KG1 (cell line): ENCODE data around the gene GSTM2.
"Not testable (repeated sequence)": the region's sequence is repeated elsewhere in the genome, so short reads cannot be mapped to it uniquely, and the experiment has no call there.

Source experiments
- DNase-seq: peaks from one replicate; lab custom pipeline; 2025; lab: John Stamatoyannopoulos, UW

Gene GSTM2

DNA sequence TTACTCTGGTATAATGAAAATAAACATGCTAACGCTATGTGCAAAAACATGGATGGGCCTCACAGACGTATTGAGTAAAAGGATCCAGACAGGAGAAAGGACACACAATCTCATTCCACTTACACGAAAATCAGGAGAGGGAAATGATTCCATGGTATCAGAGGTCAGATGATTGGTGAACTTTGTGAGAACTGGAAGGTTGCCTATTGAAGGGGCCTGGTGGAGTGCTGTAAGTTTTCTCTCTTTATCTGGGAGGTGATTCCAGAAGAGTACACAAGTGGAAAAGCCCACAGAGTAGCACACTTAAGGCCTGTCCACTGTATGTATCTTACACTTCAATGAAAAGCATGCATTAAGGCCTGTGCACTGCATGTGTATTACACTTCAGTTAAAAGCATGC lies 9.6 kb downstream of the GSTM2 start:
- DNase-seq: no peak

DNA sequence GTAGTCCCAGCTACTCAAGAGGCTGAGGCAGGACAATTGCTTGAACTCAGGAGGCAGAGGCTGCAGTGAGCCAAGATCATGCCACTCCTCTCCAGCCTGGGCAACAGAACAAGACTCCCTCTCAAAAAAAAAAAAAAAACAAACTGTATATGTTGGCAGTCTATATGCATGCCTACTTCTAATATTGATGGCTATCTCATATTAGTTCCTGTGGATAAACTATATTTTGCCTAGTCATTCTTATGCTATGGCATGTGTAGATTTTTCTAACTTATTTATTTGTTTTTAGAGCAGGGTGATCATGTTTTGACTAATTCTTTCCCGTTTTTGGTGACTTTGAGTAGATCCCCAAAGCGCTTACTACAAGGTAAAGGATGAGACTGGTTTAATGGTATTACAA lies 10.8 kb downstream of the GSTM2 start:
- DNase-seq: not testable (repeated sequence)

DNA sequence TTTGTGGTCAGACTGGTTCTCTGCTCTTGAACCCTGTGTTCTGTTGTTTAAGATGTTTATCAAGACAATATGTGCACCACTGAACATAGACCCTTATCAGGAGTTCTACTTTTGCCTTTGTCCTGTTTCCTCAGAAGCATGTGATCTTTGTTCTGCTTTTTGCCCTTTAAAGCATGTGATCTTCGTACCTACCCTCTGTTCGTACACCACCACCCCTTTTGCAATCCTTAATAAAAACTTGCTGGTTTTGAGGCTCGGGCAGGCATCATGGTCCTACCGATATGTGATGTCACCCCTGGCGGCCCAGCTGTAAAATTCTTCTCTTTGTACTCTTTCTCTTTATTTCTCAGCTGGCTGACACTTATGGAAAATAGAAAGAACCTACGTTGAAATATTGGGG lies 16.9 kb downstream of the GSTM2 start:
- not testable (repeated sequence) for DNase-seq

DNA sequence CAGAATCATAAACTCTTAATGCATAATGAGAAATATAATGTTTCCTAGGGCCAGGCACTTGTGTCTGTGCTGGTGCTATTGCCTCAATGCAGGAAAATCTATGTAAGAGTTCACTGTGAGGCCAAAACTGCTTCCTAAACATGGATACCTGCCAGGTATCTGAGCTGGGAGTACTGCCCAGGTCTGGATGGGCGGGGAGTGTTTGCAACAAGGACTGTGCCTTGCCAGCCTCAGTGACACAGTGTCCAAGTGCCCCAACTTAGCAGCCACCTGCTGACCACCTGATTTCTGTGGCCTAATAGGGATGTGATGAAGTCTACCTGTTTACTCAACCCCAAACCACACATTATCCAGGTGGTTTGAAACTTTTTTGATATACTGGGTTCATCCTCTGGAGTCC lies 17.5 kb downstream of the GSTM2 start:
- not testable (repeated sequence) for DNase-seq

DNA sequence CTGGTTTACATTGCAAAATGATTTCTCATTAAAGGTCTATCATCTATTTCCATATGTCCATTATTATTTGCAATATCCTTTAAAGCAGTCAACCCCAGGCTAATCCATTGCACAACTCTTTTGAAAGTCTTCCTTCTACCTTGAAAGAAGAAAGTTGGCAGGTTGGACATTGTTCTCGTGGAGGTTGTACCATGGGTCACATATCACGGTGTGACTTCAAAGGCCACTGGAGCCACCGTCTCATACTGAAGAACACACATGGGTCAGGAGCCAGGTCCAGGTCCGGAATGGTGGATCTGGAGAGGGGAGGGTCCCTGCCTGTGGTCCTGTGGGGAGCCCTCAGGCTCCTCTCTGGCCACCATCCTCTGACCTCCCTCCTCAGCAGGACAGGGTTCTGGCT lies 18.0 kb downstream of the GSTM2 start:
- DNase-seq: not testable (repeated sequence)

DNA sequence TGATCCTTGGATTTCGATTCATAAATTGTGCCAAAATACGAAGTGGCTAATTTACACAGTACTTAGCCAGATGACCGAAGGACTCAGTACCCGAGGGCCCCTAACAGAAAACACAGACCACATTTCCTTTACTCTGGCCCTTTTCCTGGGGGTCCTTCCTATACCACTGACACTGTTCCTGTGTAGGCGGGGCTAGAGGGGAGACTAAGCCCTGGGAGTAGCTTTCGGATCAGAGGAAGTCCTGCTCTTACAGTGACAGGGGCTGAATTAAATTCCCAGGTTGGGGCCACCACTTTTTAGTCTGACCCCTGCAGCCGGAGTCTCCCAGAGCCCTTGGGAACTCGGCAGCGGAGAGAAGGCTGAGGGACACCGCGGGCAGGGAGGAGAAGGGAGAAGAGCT lies 19.3 kb downstream of the GSTM2 start:
- not testable (repeated sequence) for DNase-seq

DNA sequence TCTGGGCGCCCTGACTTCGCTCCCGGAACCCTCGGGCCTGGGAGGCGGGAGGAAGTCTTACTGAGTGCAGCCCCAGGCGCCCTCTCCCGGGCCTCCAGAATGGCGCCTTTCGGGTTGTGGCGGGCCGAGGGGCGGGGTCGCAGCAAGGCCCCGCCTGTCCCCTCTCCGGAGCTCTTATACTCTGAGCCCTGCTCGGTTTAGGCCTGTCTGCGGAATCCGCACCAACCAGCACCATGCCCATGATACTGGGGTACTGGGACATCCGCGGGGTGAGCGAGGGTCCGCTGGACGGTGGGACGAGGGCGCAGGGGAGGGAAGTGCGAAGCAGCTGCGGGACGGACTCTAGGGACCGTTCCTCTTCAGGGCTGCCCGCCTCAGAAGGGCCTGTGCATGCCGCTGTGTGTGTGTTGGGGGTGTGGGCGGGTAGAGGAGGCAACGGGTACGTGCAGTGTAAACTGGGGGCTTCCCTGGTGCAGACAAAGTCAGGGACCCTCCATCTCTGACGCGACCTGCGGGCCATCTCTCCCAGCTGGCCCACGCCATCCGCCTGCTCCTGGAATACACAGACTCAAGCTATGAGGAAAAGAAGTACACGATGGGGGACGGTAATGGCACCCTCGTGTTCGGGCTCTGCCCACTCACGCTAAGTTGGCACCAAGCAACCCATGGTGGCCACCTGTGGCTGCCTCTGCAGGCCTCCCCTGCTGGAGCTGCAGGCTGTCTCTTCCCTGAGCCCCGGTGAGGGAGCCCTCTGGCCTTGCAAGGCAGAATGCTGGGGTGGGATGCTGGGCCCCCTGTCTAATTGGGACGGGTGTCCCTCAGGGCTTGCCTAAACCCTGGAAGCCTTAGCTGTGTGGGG lies 20.0 kb downstream of the GSTM2 start, which contains the start of gene GSTM1:
Gene GSTM1 (plus strand): TSS at position 177 of the 859 bp plus-strand sequence. CDS start 57 bp downstream, at position 234.
- no peak for DNase-seq

DNA sequence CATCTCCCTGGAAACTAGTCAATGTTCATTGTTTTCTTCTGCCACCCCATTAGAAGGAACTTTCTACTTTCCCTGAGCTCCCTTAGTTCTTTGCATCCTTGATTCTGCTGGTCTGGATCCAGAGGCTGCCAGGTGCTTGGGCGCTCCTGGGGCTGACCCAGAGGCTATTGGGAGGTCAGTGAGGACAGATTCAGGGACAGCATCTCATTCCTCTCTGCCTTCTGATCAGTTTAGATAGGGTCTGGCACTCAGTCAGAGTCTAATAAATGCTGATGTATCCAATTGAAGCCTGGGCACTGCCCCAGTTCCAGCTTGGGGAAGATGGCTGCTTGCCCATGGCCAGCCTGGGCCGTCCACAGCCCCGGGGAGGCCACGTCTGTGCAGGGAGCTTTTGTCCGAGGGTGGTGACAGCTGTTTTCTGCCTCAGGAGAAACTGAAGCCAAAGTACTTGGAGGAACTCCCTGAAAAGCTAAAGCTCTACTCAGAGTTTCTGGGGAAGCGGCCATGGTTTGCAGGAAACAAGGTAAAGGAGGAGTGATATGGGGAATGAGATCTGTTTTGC lies 22.1 kb downstream of the GSTM2 start:
- DNase-seq: no peak

DNA sequence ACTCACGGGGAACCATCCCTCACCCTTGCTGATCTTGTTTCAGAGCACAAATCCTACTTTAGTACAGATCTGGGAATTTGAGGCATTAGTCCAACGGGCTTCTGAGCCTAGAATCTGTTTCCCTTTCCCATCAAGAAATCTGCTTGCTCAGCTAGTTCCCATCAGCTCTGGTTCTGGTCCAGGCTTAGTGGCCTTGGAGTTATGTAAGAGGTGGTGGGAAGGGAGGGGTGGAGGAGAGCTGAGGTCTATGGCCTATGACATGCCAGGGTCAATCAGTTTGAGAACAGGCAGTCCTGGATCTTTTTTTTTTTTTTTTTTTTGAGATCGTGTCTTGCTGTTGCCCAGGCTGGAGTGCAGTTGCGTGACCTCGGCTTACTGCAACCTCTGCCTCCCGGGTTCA lies 23.9 kb downstream of the GSTM2 start:
- no peak for DNase-seq

DNA sequence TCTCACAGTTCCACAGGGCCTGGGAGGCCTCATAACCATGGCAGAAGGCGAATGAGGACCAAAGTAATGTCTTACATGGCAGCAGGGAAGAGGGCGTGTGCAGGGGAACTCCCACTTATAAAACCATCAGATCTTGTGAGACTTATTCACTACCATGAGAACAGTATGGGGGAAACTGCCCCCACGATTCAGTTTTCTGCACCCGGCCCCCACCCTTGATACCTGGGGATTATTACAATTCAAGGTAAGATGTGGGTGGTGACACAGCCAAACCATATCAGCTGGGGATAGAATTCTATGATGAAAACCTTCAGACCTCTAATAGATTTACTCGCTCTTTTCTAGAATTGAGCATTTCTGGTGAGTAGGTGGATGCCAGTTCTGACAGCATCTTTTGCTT lies 26.5 kb downstream of the GSTM2 start:
- DNase-seq: not testable (repeated sequence)

DNA sequence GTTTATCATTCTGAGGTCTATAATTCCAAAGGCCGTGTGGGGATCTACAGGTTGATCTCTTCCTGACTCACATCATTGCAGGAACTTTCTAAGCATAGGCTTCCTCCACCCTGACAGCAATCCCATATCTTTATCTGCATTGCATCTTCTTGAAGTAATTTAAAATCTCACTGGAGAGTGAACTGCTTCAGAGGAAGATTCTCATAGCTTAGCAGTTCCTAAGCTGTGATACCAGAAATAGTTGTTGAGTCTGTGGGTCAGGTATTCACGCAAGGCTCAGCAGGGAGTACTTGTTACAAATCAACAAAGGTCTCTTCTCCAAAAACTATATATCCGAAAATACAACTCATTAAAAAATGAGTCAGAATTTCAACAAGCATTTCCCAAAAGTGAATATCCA lies 27.3 kb downstream of the GSTM2 start:
- not testable (repeated sequence) for DNase-seq

DNA sequence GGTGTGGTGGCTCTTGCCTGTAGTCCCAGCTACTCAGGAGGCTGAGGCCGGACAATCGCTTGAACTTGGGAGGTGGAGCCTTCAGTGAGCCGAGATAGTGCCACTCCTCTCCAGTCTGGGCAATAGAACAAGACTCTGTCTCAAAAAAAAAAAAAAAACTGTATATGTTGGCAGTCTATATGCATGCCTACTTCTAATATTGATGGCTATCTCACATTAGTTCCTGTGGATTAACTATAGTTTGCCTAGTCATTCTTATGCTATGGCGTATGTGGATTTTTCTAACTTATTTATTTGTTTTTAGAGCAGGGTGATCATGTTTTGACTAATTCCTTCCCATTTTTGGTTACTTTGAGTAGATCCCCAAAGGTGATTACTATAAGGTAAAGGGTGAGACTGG lies 29.2 kb downstream of the GSTM2 start:
- no peak for DNase-seq

DNA sequence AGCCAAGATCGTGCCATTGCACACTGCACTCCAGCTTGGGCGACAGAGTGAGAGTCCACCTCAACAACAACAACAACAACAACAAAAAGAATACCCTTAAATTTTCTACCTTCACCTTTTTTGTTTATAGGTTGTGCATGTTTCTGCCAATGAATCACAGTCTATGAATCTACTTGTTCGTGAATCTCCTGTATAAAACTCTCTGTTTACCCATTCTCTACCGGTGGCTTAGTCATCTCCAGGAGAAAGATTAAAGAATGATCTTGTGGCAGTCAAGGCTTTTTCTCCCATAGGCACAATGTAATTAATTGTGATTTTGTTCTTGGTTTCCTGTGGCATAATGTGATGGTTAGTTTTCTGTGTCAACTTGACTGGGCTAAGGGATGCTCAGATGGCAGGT lies 30.0 kb downstream of the GSTM2 start:
- DNase-seq: not testable (repeated sequence)

DNA sequence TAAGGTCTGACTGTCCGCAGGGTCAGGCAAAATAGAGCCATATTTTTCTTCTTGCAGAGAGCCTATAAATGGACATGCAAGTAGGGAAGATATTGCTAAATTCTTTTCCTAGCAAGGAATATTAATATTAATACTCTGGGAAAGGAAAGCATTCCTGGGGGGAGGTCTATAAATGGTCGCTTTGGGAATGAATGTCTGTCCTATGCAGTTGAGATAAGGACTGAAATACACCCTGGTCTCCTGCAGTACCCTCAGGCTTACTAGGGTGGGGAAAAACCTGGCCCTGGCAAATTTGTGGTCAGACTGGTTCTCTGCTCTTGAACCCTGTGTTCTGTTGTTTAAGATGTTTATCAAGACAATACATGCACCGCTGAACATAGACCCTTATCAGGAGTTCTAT lies 35.1 kb downstream of the GSTM2 start:
- not testable (repeated sequence) for DNase-seq

DNA sequence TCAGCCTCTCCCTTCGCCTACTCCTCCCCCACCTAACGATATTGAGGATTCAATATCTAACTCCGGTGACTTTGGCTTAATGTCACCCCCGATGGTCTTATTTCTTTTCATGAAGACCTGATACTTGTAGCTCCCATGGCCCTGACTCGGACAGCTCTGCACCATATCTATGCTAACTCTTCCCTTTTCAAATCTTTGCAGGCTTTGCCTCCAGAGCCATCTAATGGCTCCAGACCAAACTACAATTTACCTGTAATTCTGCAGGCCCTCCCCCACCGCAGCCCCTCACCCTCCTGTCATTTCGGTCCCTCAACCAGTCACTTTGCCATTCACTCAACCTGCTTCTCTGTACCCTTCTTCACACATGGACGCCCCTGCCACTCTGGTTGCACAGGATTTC lies 36.3 kb downstream of the GSTM2 start:
- DNase-seq: no peak

DNA sequence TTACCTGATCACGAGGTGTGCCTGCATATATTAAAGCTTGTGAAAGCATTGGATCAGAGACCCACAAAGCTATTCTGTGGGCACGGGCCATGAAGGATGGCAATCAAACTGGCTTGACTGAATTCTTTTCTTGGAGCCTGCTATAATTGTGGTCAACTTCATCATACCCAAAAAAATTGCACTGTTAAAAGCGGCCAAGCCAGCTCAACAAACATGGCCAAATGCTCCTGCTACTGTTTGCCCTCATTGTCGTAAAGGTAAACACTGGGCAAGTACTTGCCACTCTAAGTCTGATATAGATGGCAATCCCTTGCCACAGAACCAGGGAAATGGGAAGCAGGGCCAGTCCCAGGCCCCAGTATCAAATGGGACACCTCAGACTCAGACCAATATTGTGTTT lies 37.6 kb downstream of the GSTM2 start:
- no peak for DNase-seq

DNA sequence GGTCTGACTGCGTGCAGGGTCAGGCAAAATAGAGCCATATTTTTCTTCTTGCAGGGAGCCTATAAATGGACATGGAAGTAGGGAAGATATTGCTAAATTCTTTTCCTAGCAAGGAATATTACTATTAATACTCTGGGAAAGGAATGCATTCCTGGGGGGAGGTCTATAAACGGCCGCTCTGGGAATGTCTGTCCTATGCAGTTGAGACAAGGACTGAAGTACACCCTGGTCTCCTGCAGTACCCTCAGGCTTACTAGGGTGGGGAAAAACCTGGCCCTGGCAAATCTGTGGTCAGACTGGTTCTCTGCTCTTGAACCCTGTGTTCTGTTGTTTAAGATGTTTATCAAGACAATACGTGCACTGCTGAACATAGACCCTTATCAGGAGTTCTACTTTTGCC lies 41.1 kb downstream of the GSTM2 start:
- not testable (repeated sequence) for DNase-seq

DNA sequence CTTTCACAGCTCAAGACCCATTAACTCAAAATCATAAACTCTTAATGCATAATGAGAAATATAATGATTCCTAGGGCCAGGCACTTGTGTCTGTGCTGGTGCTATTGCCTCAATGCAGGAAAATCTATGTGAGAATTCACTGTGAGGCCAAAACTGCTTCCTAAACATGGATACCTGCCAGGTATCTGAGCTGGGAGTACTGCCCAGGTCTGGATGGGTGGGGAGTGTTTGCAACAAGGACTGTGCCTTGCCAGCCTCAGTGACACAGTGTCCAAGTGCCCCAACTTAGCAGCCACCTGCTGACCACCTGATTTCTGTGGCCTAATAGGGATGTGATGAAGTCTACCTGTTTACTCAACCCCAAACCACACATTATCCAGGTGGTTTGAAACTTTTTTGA lies 42.0 kb downstream of the GSTM2 start:
- DNase-seq: not testable (repeated sequence)

DNA sequence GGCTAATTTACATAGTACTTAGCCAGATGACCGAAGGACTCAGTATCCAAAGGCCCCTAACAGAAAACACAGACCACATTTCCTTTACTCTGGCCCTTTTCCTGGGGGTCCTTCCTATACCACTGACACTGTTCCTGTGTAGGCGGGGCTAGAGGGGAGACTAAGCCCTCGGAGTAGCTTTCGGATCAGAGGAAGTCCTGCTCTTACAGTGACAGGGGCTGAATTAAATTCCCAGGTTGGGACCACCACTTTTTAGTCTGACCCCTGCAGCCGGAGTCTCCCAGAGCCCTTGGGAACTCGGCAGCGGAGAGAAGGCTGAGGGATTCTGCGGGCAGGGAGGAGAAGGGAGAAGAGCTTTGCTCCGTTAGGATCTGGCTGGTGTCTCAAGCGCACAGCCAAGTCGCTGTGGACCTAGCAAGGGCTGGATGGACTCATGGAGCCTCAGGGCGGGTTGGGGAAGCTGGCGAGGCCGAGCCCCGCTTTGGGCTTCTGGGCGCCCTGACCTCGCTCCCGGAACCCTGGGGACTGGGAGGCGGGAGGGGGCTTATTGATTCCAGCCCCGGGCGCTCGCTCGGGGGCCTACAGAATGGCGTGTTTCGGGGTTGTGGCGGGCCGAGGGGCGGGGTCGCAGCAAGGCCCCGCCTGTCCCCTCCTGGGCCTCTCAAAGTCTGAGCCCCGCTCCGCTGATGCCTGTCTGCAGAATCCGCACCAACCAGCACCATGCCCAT lies 43.9 kb downstream of the GSTM2 start, which contains the start of gene GSTM5:
Gene GSTM5 (plus strand): TSS at position 659 of the 728 bp plus-strand sequence. CDS start 62 bp downstream, at position 721.
- DNase-seq: not testable (repeated sequence)

DNA sequence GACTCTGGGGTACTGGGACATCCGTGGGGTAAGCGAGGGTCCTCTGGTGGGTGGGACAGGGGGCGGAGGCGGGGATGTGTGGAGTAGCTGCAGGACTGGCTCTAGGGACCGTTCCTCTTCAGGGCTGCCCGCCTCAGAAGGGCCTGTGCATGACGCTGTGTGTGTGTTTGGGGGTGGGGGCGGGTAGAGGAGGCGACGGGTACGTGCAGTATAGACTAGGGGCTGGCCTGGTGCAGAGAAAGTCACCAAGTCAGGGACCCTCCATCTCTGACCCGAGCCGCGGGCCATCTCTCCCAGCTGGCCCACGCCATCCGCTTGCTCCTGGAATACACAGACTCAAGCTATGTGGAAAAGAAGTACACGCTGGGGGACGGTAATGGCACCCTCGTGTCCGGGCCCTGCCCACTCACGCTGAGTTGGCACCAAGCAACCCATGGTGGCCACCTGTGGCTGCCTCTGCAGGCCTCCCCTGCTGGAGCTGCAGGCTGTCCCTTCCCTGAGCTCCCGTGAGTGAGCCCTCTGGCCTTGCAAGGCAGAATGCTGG lies 44.5 kb downstream of the GSTM2 start:
- no peak for DNase-seq

DNA sequence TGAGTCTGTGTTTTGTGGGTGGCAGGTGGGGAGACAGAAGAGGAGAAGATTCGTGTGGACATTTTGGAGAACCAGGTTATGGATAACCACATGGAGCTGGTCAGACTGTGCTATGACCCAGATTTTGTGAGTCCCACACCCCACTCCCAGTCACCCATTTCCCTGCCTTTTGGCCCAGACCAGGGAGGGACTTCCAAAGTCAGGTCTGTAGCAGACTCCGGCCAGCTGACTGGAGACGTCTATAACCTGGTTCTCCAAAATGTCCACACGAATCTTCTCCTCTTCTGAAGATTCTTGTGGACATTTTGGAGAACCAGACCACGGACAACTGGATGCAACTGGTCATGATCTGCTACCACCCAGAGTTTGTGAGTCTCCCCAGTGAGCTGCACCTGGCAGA lies 45.8 kb downstream of the GSTM2 start:
- no peak for DNase-seq

DNA sequence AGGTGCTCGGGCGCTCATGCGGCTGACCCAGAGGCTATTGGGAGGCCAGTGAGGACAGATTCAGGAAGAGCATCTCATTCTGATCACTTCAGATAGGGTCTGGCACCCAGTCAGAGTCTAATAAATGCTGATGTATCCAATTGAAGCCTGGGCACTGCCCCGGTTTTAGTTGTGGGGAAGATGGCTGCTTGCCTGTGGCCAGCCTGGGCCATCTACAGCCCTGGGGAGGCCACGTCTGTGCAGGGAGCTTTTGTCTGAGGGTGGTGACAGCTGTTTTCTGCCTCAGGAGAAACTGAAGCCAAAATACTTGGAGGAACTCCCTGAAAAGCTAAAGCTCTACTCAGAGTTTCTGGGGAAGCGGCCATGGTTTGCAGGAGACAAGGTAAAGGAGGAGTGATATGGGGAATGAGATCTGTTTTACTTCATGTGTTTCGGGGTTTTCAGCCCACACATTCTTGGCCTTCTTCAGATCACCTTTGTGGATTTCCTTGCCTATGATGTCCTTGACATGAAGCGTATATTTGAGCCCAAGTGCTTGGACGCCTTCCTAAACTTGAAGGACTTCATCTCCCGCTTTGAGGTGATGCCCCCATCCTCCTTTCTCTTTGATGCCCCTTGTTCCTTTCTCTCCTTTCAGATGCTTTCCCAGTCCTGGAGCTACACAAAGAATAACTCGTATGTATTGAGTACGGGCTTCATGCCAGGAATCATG lies 47.0 kb downstream of the GSTM2 start:
- DNase-seq: no peak
